ENCODE results near the gene COL15A1. TPM values are rescaled to one million over a fixed set of nuclear protein-coding genes. Genes with fewer than 3 reads are reported as not detected.
A peak's percentile ranks its signal among the peaks of the same experiment; 100 is the strongest.

Gene COL15A1
- polyA plus RNA-seq, 1 donor (not counting 4 experiments of a cell fraction or from before 2014, with no cell fraction given): not detected

GRCh38 chr9:99108131-99108530 lies 164.4 kb downstream of the COL15A1 start:
- no peaks in the 10 kb centered on the region for H3K9me1 ChIP-seq (ENCODE audit: control insufficient read depth, extremely low read depth, insufficient read depth, low read length)
- H3K4me1 ChIP-seq (ENCODE audit: control insufficient read depth, extremely low read depth, insufficient read depth, low read length): peaks cover 42% of the 10 kb centered on the region
- no peak overlapping the region for H3K9ac ChIP-seq (ENCODE audit: control insufficient read depth, extremely low read depth, insufficient read depth, low read length)
- no peaks in the 10 kb centered on the region for H3K9me3 ChIP-seq (ENCODE audit: control insufficient read depth, low read depth, low read length)
- no peaks in the 10 kb centered on the region for H3K27me3 ChIP-seq (ENCODE audit: control insufficient read depth, extremely low read depth, insufficient read depth, low read length)
- peaks cover 2% of the 10 kb centered on the region for H4K20me1 ChIP-seq (ENCODE audit: control insufficient read depth, extremely low read depth, insufficient read depth, low read length)
- FAIRE-seq (no peak), DNase-seq (ENCODE audit: low read depth, low spot score) (no peak)
- no peak overlapping the region for H3K4me2 ChIP-seq (ENCODE audit: control insufficient read depth, extremely low read depth, insufficient read depth, low read depth, low read length)
- TF ChIP-seq CTCF (optimal IDR thresholded peaks at IDR 0.05 in 1 of 3, IDR thresholded peaks at IDR 0.05 in 1 of 3, conservative IDR thresholded peaks at IDR 0.05 in 1 of 3; ENCODE audit: extremely low read depth in 1 of 3, insufficient read depth in 2 of 3, low read length in 3 of 3): no peak
- no peak for TF ChIP-seq EZH2 (IDR thresholded peaks at IDR 0.05; ENCODE audit: low read length)
- H3K27ac ChIP-seq (ENCODE audit: control insufficient read depth, insufficient read depth, low read length): no peak overlapping the region
- no peak overlapping the region for H3K4me3 ChIP-seq (ENCODE audit: control insufficient read depth in 2 of 3, extremely low read depth in 1 of 3, insufficient read depth in 2 of 3, low read depth in 1 of 3, low read length in 3 of 3)
- no peak overlapping the region for H2AFZ ChIP-seq (ENCODE audit: control insufficient read depth, low read length)
- dilution Hi-C loops (cut with MboI; ENCODE audit: extremely low pct_ligation_motif_present, low sequenced_read_pairs): no loop called here
- peaks cover 0 to 9% of the 10 kb centered on the region in 2 experiments for H3K36me3 ChIP-seq (ENCODE audit: control insufficient read depth in 2 of 2, extremely low read depth in 1 of 2, insufficient read depth in 2 of 2, low read length in 2 of 2)
- H3K79me2 ChIP-seq (ENCODE audit: control insufficient read depth, insufficient read depth, low read length): peaks cover 65% of the 10 kb centered on the region

DNA sequence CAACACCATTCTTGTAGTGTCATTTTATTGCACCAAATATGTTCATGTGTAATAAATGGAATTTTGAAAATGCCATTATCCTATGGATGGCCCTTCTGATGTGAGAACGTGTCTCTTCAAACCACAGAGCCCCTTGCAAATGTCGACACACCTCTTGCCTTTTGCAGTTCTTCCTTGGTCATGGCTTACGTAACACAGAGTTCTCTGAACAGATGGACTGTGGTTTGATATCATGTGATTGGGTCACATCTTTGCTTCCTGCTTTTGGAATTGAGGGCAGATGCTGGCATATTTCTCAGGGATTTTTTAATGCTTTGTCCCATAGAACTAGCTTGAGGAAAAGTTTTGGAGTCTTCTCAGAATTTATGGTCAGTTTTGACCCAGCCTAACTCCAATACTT lies 165.8 kb downstream of the COL15A1 start:
- Histone ChIP-seq H3K9me1 (ENCODE audit: control insufficient read depth, extremely low read depth, insufficient read depth, low read length) (no peaks in the 10 kb centered on the region), H4K20me1 (ENCODE audit: control insufficient read depth, extremely low read depth, insufficient read depth, low read length) (peaks cover 2% of the 10 kb centered on the region), H3K4me1 (ENCODE audit: control insufficient read depth, extremely low read depth, insufficient read depth, low read length) (peaks cover 32% of the 10 kb centered on the region), H2AFZ (ENCODE audit: control insufficient read depth, low read length) (no peak overlapping the region), H3K27ac (ENCODE audit: control insufficient read depth, insufficient read depth, low read length) (no peak overlapping the region), H3K27me3 (ENCODE audit: control insufficient read depth, extremely low read depth, insufficient read depth, low read length) (no peaks in the 10 kb centered on the region), H3K36me3 (ENCODE audit: control insufficient read depth in 2 of 2, extremely low read depth in 1 of 2, insufficient read depth in 2 of 2, low read length in 2 of 2) (peaks cover 0 to 9% of the 10 kb centered on the region in 2 experiments), H3K4me3 (ENCODE audit: control insufficient read depth in 2 of 3, extremely low read depth in 1 of 3, insufficient read depth in 2 of 3, low read depth in 1 of 3, low read length in 3 of 3) (no peak overlapping the region), H3K4me2 (ENCODE audit: control insufficient read depth, extremely low read depth, insufficient read depth, low read depth, low read length) (no peak overlapping the region), H3K9me3 (ENCODE audit: control insufficient read depth, low read depth, low read length) (no peaks in the 10 kb centered on the region), H3K79me2 (ENCODE audit: control insufficient read depth, insufficient read depth, low read length) (peaks cover 78% of the 10 kb centered on the region), H3K9ac (ENCODE audit: control insufficient read depth, extremely low read depth, insufficient read depth, low read length) (no peak overlapping the region)
- TF ChIP-seq CTCF (optimal IDR thresholded peaks at IDR 0.05 in 1 of 3, IDR thresholded peaks at IDR 0.05 in 1 of 3, conservative IDR thresholded peaks at IDR 0.05 in 1 of 3; ENCODE audit: extremely low read depth in 1 of 3, insufficient read depth in 2 of 3, low read length in 3 of 3) (no peak), EZH2 (IDR thresholded peaks at IDR 0.05; ENCODE audit: low read length) (no peak)
- DNase-seq (ENCODE audit: low read depth, low spot score) (no peak), FAIRE-seq (peak; percentile 5)
- dilution Hi-C loops (cut with MboI; ENCODE audit: extremely low pct_ligation_motif_present, low sequenced_read_pairs): no loop called here
